Activated CD4-positive, alpha-beta memory T cell treated with anti-CD3 and anti-CD28 coated beads, Interleukin-2, amount 10 ng/mL, durations not matched to agents 7 days and 5 days (primary cell): ENCODE data around the gene UBE2F. TPM values are rescaled to one million over a fixed set of nuclear protein-coding genes. Genes with fewer than 3 reads are reported as not detected.
"Not testable (repeated sequence)": the region's sequence is repeated elsewhere in the genome, so short reads cannot be mapped to it uniquely, and the experiment has no call there.

Experiments
- CTCF ChIA-PET: fragments of 350-600 bp; sonication (Branson Sonifier 250); formaldehyde crosslinking; loops from one replicate; lab custom pipeline; 2021; ENCODE audit warnings: antibody characterized with exemption, inconsistent platforms; lab: Charles Lee
- POLR2A ChIA-PET: fragments of 350-600 bp; sonication (Branson Sonifier 250); formaldehyde crosslinking; loops from one replicate; lab custom pipeline; 2021; ENCODE audit warnings: antibody characterized with exemption; lab: Charles Lee
- DNase-seq: peaks from one replicate; pipeline ENCODE4 v3.0.0-alpha.2; 2020
- H3K27ac Mint-ChIP-seq: one replicate; pipeline ENCODE4 v1.8.0; 2021; ENCODE audit warnings: mild to moderate bottlenecking, mixed read lengths
- H3K27me3 Mint-ChIP-seq: one replicate; pipeline ENCODE4 v1.8.0; 2021; ENCODE audit warnings: mixed read lengths
- H3K36me3 Mint-ChIP-seq: one replicate; pipeline ENCODE4 v1.8.0; 2021; ENCODE audit warnings: low read depth, mixed read lengths
- H3K4me1 Mint-ChIP-seq: one replicate; pipeline ENCODE4 v1.8.0; 2021; ENCODE audit warnings: mixed read lengths
- H3K4me3 Mint-ChIP-seq: one replicate; pipeline ENCODE4 v1.8.0; 2021; ENCODE audit warnings: mild to moderate bottlenecking, mixed read lengths
- H3K9me3 Mint-ChIP-seq: one replicate; pipeline ENCODE4 v1.8.0; 2021; ENCODE audit warnings: mixed read lengths
- total RNA-seq, 2 experiments: library from RNA; stranded (reverse); gene quantifications; one replicate each; pipeline ENCODE4 v1.2.3, GENCODE V29; 2021

UBE2F gene
- total RNA-seq, 2 experiments from 2014 or later = 77.5 to 82.7 TPM

- H3K27me3 Mint-ChIP-seq = peaks cover 2% of the 10 kb centered on the region
- H3K27ac Mint-ChIP-seq = peak overlapping the region; percentile 62
- H3K36me3 Mint-ChIP-seq = peaks cover 22% of the 10 kb centered on the region
- CTCF ChIA-PET = interaction anchor here (0.7 to 1.7 kb wide), 9 partner anchors 14 to 320 kb away, joined by 3 to 7 read pairs (median 4); partner anchors contain the start of gene PER2
- H3K4me1 Mint-ChIP-seq = peaks cover 39% of the 10 kb centered on the region
- DNase-seq = peak; percentile 61
- POLR2A ChIA-PET = interaction anchor here (0.6 to 2.9 kb wide), 5 partner anchors 26 to 295 kb away, joined by 3 to 16 read pairs (median 3); no protein-coding TSS in a partner anchor
- H3K4me3 Mint-ChIP-seq = peak overlapping the region; percentile 76
- H3K9me3 Mint-ChIP-seq = peaks cover 3% of the 10 kb centered on the region
These were observed 1.4 kb downstream of the UBE2F start for GRCh38 chr2:237968048-237968862.

- Mint-ChIP-seq H3K4me3 (no peak overlapping the region), H3K27me3 (no peaks in the 10 kb centered on the region), H3K27ac (no peak overlapping the region), H3K36me3 (peaks cover 41% of the 10 kb centered on the region), H3K9me3 (no peaks in the 10 kb centered on the region), H3K4me1 (peaks cover 37% of the 10 kb centered on the region)
- ChIA-PET CTCF (interaction anchor here (1.1 to 1.9 kb wide), 3 partner anchors 114 to 291 kb away, joined by 4 to 5 read pairs (median 4); partner anchors contain the start of gene KLHL30), POLR2A (interaction anchor here (1.6 kb wide), 1 partner anchor 8 kb away, joined by 4 read pairs; no protein-coding TSS in a partner anchor)
- DNase-seq = no peak
These were observed 4.8 kb downstream of the UBE2F start for GRCh38 chr2:237971661-237972060.

- H3K4me3 Mint-ChIP-seq = no peak overlapping the region
- H3K27me3 Mint-ChIP-seq = no peaks in the 10 kb centered on the region
- H3K4me1 Mint-ChIP-seq = peaks cover 37% of the 10 kb centered on the region
- CTCF ChIA-PET = no interaction called here
- H3K36me3 Mint-ChIP-seq = peaks cover 43% of the 10 kb centered on the region
- no peak overlapping the region for H3K27ac Mint-ChIP-seq
- H3K9me3 Mint-ChIP-seq = no peaks in the 10 kb centered on the region
- no peak for DNase-seq
- POLR2A ChIA-PET = interaction anchor here (0.7 to 1.1 kb wide), 2 partner anchors 17 to 336 kb away, joined by 3 read pairs; no protein-coding TSS in a partner anchor
These were observed 5.4 kb downstream of the UBE2F start for GRCh38 chr2:237972211-237972610.

GRCh38 chr2:237972936-237973335 is 6.1 kb downstream of the UBE2F start:
- ChIA-PET CTCF (no interaction called here), POLR2A (interaction anchor here (0.7 to 1.1 kb wide), 2 partner anchors 18 to 337 kb away, joined by 3 read pairs; no protein-coding TSS in a partner anchor)
- Mint-ChIP-seq H3K27me3 (no peaks in the 10 kb centered on the region), H3K36me3 (peaks cover 46% of the 10 kb centered on the region), H3K4me1 (peaks cover 36% of the 10 kb centered on the region), H3K27ac (no peak overlapping the region), H3K9me3 (no peaks in the 10 kb centered on the region), H3K4me3 (no peak overlapping the region)
- DNase-seq = no peak

GRCh38 chr2:237977380-237977779 is 10.6 kb downstream of the UBE2F start:
- ChIA-PET CTCF (no interaction called here), POLR2A (no interaction called here)
- Mint-ChIP-seq H3K4me1 (peaks cover 32% of the 10 kb centered on the region), H3K36me3 (peaks cover 37% of the 10 kb centered on the region), H3K9me3 (no peaks in the 10 kb centered on the region), H3K27me3 (no peaks in the 10 kb centered on the region), H3K27ac (no peak overlapping the region), H3K4me3 (no peak overlapping the region)
- DNase-seq = no peak

DNA sequence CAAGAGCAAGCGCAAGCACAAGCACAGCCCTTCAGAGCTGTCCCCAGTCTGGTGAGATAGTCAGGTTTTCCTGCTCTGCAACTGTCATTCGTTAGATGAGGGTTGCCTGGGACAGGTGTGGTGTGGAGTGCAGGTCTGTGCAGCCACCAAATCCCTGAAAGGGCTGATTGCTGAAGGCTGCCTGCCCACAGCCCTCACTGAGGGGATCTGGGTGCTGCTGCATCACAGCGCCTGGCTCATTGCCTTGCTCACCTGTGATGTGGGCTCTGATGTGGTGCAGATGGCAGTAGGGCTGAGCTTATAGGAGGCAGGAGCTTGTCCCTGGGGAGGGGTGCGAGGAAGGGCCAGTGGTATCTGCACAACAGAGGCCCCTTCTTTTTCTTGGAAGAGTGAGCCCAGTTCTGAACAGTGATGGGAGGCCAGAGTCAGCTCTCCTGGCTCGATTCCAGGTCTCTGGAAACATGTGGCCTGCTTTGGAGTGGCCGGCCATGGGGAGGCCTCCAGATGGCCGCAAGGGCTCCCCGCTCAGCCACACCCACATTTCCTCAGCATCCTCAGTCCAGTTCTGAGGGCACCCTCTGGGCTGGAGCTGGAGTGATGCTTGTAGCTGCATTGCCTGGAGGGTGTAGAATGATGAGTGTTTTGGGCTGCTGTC is 11.4 kb downstream of the UBE2F start:
- Mint-ChIP-seq H3K27ac (no peak overlapping the region), H3K27me3 (no peaks in the 10 kb centered on the region), H3K36me3 (peaks cover 39% of the 10 kb centered on the region), H3K9me3 (no peaks in the 10 kb centered on the region), H3K4me3 (no peak overlapping the region), H3K4me1 (peaks cover 32% of the 10 kb centered on the region)
- DNase-seq = no peak
- ChIA-PET POLR2A (no interaction called here), CTCF (no interaction called here)

- POLR2A ChIA-PET = interaction anchor here (1.5 kb wide), 1 partner anchor 9 kb away, joined by 4 read pairs; no protein-coding TSS in a partner anchor
- Mint-ChIP-seq H3K36me3 (peaks cover 39% of the 10 kb centered on the region), H3K4me3 (no peak overlapping the region), H3K9me3 (no peaks in the 10 kb centered on the region), H3K27ac (peak overlapping the region; percentile 64), H3K27me3 (no peaks in the 10 kb centered on the region), H3K4me1 (peaks cover 33% of the 10 kb centered on the region)
- CTCF ChIA-PET = interaction anchor here (0.8 to 1.9 kb wide), 2 partner anchors 9 to 121 kb away, joined by 3 to 6 read pairs; no protein-coding TSS in a partner anchor
- no peak for DNase-seq
These were observed 12.5 kb downstream of the UBE2F start for GRCh38 chr2:237979331-237979730.

DNA sequence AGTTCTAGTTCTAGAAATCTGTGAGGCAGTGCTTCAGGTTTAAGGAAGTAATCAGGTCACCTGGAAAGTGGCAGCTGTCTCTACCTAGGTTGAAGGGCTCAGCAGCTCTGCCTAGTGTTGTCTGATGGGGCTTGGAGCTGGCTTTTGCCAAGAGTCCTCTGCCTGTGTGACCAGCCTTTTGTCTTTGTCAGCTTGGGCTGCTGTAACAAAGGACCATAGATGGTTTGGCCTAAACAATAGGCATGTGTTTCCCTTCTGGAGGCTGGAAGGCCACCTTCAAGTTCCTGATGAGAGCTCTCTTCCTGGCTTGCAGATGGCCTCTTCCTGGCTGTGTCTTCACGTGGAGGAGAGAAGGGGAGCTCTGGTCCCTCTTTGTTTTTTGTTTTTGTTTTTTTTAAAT is 13.3 kb downstream of the UBE2F start:
- H3K9me3 Mint-ChIP-seq = no peaks in the 10 kb centered on the region
- POLR2A ChIA-PET = interaction anchor here (0.7 to 1.5 kb wide), 4 partner anchors 9 to 18 kb away, joined by 3 to 4 read pairs (median 3); no protein-coding TSS in a partner anchor
- H3K36me3 Mint-ChIP-seq = peaks cover 40% of the 10 kb centered on the region
- H3K27me3 Mint-ChIP-seq = no peaks in the 10 kb centered on the region
- CTCF ChIA-PET = interaction anchor here (0.8 to 1.9 kb wide), 2 partner anchors 10 to 122 kb away, joined by 3 to 6 read pairs; no protein-coding TSS in a partner anchor
- peak overlapping the region; percentile 68 for H3K27ac Mint-ChIP-seq
- H3K4me1 Mint-ChIP-seq = peaks cover 34% of the 10 kb centered on the region
- no peak for DNase-seq
- H3K4me3 Mint-ChIP-seq = no peak overlapping the region

GRCh38 chr2:237980751-237981150 is 13.9 kb downstream of the UBE2F start:
- CTCF ChIA-PET = interaction anchor here (1.9 kb wide), 1 partner anchor 11 kb away, joined by 6 read pairs; no protein-coding TSS in a partner anchor
- POLR2A ChIA-PET = interaction anchor here (0.6 to 1.4 kb wide), 3 partner anchors 17 to 278 kb away, joined by 3 read pairs; no protein-coding TSS in a partner anchor
- Mint-ChIP-seq H3K4me1 (peaks cover 33% of the 10 kb centered on the region), H3K4me3 (peak overlapping the region; percentile 1), H3K27ac (peak overlapping the region; percentile 68), H3K27me3 (no peaks in the 10 kb centered on the region), H3K36me3 (peaks cover 36% of the 10 kb centered on the region), H3K9me3 (no peaks in the 10 kb centered on the region)
- DNase-seq = no peak

- POLR2A ChIA-PET = interaction anchor here (1.0 kb wide), 1 partner anchor 12 kb away, joined by 6 read pairs; no protein-coding TSS in a partner anchor
- not testable (repeated sequence) for H3K4me3 Mint-ChIP-seq
- H3K4me1 Mint-ChIP-seq = peaks cover 33% of the 10 kb centered on the region
These were observed 14.8 kb downstream of the UBE2F start for GRCh38 chr2:237981621-237982020.

DNA sequence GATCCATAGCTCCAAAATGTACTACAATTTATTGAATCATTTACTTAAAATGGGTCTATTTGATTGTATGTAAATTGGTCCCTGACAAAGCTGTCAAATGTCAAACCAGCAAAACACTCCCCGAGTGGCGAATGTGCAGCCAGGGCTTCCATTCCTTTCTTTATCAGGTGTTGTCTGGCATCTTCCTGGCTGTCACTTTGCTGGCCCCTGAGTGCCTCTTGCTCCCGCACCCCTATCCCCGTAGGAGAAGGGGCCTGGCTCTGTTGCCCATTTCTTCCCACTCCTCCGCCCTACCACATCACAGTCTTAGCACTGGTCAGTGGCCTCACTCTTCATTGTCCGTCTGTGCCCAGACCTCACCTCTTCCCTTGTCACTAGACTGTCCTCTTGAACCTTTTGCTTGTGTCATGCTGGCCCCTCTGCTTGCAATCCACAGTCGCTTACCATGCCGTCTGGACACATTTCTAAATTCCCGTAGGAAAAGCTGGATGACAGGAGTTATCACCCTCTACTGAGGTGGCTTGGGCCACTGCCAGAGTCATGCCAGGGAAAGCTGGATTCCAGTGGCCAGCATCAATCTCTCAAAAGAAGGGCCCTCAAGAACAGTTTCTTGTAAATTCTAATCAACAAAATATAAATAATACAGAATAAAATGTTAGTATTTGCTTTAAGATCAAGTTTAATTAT is 15.4 kb downstream of the UBE2F start:
- H3K27me3 Mint-ChIP-seq = no peaks in the 10 kb centered on the region
- H3K4me1 Mint-ChIP-seq = peaks cover 33% of the 10 kb centered on the region
- no peak overlapping the region for H3K4me3 Mint-ChIP-seq
- ChIA-PET POLR2A (interaction anchor here (1.0 to 1.5 kb wide), 2 partner anchors 13 to 15 kb away, joined by 4 to 6 read pairs; no protein-coding TSS in a partner anchor), CTCF (interaction anchor here (0.7 kb wide), 1 partner anchor 29 kb away, joined by 4 read pairs; no protein-coding TSS in a partner anchor)
- no peak overlapping the region for H3K27ac Mint-ChIP-seq
- no peaks in the 10 kb centered on the region for H3K9me3 Mint-ChIP-seq
- DNase-seq = no peak
- H3K36me3 Mint-ChIP-seq = peaks cover 31% of the 10 kb centered on the region

More at GRCh38 chr2:237981621-237982020, 14.8 kb downstream of the UBE2F start:
- CTCF ChIA-PET = interaction anchor here (0.7 kb wide), 1 partner anchor 28 kb away, joined by 4 read pairs; no protein-coding TSS in a partner anchor
- H3K27me3 Mint-ChIP-seq, DNase-seq, H3K27ac Mint-ChIP-seq, H3K9me3 Mint-ChIP-seq: not testable (repeated sequence)
- peaks cover 31% of the 10 kb centered on the region for H3K36me3 Mint-ChIP-seq

DNA sequence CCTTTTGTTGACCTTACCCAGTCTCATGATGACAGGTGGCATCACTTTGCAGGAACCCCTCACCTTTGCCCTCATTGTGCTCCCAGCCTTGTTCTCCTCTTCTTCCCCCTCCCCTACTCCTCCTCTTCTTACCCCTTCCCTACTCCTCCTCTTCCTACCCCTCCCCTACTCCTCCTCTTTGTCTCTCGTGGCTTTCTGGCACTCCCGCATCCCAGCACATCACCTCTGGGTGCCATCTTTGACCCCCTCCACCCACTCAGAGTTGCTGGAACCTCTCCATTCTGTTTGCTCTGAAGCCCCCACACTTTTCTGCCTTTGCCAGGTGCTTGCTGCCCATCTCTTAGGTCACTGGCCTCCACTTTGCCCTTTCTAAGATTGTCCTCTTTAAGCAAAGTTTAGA is 17.1 kb downstream of the UBE2F start:
- Mint-ChIP-seq H3K27me3 (no peaks in the 10 kb centered on the region), H3K27ac (no peak overlapping the region), H3K36me3 (peaks cover 32% of the 10 kb centered on the region), H3K4me3 (no peak overlapping the region), H3K4me1 (peaks cover 26% of the 10 kb centered on the region), H3K9me3 (no peaks in the 10 kb centered on the region)
- DNase-seq = no peak
- POLR2A ChIA-PET = interaction anchor here (1.5 kb wide), 1 partner anchor 14 kb away, joined by 4 read pairs; no protein-coding TSS in a partner anchor
- CTCF ChIA-PET = no interaction called here
